ENCODE measurements around the gene GBF1. TPM values are rescaled to one million over a fixed set of nuclear protein-coding genes. Genes with fewer than 3 reads are reported as not detected.

Gene GBF1
- total RNA-seq, 2 experiments from 2014 or later: 28.8 to 30.9 TPM

- Mint-ChIP-seq H3K27me3 (no peaks in the 10 kb centered on the region), H3K9me3 (no peaks in the 10 kb centered on the region), H3K36me3 (ENCODE audit: low read depth) (peaks cover 35% of the 10 kb centered on the region), H3K4me1 (ENCODE audit: low read depth) (no peaks in the 10 kb centered on the region), H3K4me3 (no peak overlapping the region), H3K27ac (no peak overlapping the region)
- peak in 3 of 14 experiments; percentile 26 to 57 (median 48) for DNase-seq
- Histone ChIP-seq H3K27me3 (ENCODE audit: control insufficient read depth in 1 of 2, insufficient read depth in 2 of 2, low read length in 2 of 2) (no peaks in the 10 kb centered on the region), H3K4me1 (ENCODE audit: insufficient read depth, low read length) (no peaks in the 10 kb centered on the region), H3K36me3 (ENCODE audit: insufficient read depth, low read length) (peaks cover 33% of the 10 kb centered on the region), H3K4me3 (ENCODE audit: low read length) (no peak overlapping the region), H3K27ac (ENCODE audit: low read depth in 1 of 2, low read length in 2 of 2) (no peak overlapping the region), H3K9me3 (ENCODE audit: control insufficient read depth in 1 of 2, insufficient read depth in 1 of 2, low read length in 2 of 2) (no peaks in the 10 kb centered on the region)
- POLR2A ChIA-PET: interaction anchor here (0.9 to 1.3 kb wide), 2 partner anchors 10 to 299 kb away, joined by 3 read pairs; no protein-coding TSS in a partner anchor
- TF ChIP-seq CTCF (IDR thresholded peaks at IDR 0.05): no peak
- CTCF ChIA-PET: interaction anchor here (0.9 to 3.0 kb wide), 8 partner anchors 10 to 200 kb away, joined by 3 to 10 read pairs (median 6); no protein-coding TSS in a partner anchor
- intact Hi-C loops (cut with DNase I, micrococcal nuclease): no loop called here
- ATAC-seq (ENCODE audit: poor library complexity): no peak
Measured at GRCh38 chr10:102384053-102384452, 138.7 kb downstream of the GBF1 start.

GRCh38 chr10:102384606-102385429, 139.5 kb downstream of the GBF1 start:
- Histone ChIP-seq H3K4me1 (ENCODE audit: insufficient read depth, low read length) (no peaks in the 10 kb centered on the region), H3K4me3 (ENCODE audit: low read length) (no peak overlapping the region), H3K36me3 (ENCODE audit: insufficient read depth, low read length) (peaks cover 26% of the 10 kb centered on the region), H3K27ac (ENCODE audit: low read depth in 1 of 2, low read length in 2 of 2) (no peak overlapping the region), H3K27me3 (ENCODE audit: control insufficient read depth in 1 of 2, insufficient read depth in 2 of 2, low read length in 2 of 2) (no peaks in the 10 kb centered on the region), H3K9me3 (ENCODE audit: control insufficient read depth in 1 of 2, insufficient read depth in 1 of 2, low read length in 2 of 2) (no peaks in the 10 kb centered on the region)
- H3K9me3 Mint-ChIP-seq: no peaks in the 10 kb centered on the region
- H3K4me3 Mint-ChIP-seq: no peak overlapping the region
- H3K27ac Mint-ChIP-seq: no peak overlapping the region
- CTCF ChIA-PET: interaction anchor here (0.8 to 3.0 kb wide), 7 partner anchors 9 to 155 kb away, joined by 3 to 10 read pairs (median 8); no protein-coding TSS in a partner anchor
- TF ChIP-seq CTCF (IDR thresholded peaks at IDR 0.05): no peak
- no peaks in the 10 kb centered on the region for H3K4me1 Mint-ChIP-seq (ENCODE audit: low read depth)
- H3K36me3 Mint-ChIP-seq (ENCODE audit: low read depth): peaks cover 28% of the 10 kb centered on the region
- intact Hi-C loops (cut with DNase I, micrococcal nuclease): no loop called here
- no peaks in the 10 kb centered on the region for H3K27me3 Mint-ChIP-seq
- DNase-seq (peak in 1 of 14 experiments; percentile 25), ATAC-seq (ENCODE audit: poor library complexity) (no peak)
- POLR2A ChIA-PET: interaction anchor here (1.9 kb wide), 1 partner anchor 9 kb away, joined by 11 read pairs; no protein-coding TSS in a partner anchor

- H3K4me1 Mint-ChIP-seq (ENCODE audit: low read depth): peaks cover 14% of the 10 kb centered on the region
- H3K4me1 ChIP-seq (ENCODE audit: insufficient read depth, low read length): peaks cover 16% of the 10 kb centered on the region
- no peaks in the 10 kb centered on the region for H3K36me3 ChIP-seq (ENCODE audit: insufficient read depth, low read length)
- H3K27ac ChIP-seq (ENCODE audit: low read depth in 1 of 2, low read length in 2 of 2): no peak overlapping the region
- H3K4me3 ChIP-seq (ENCODE audit: low read length): no peak overlapping the region
- DNase-seq (no peak), ATAC-seq (ENCODE audit: poor library complexity) (no peak)
- intact Hi-C loops (cut with DNase I, micrococcal nuclease): loop anchor here (5.0 to 10.0 kb wide), 3 partner anchors 192 to 355 kb away; partner anchors contain the start of genes TRIM8 (in 1 of the 2) and WBP1L (in 1 of the 2)
- H3K27me3 ChIP-seq (ENCODE audit: control insufficient read depth in 1 of 2, insufficient read depth in 2 of 2, low read length in 2 of 2): no peaks in the 10 kb centered on the region
- no peak for TF ChIP-seq CTCF (IDR thresholded peaks at IDR 0.05)
- POLR2A ChIA-PET: no interaction called here
- no peaks in the 10 kb centered on the region for H3K27me3 Mint-ChIP-seq
- H3K9me3 ChIP-seq (ENCODE audit: control insufficient read depth in 1 of 2, insufficient read depth in 1 of 2, low read length in 2 of 2): no peaks in the 10 kb centered on the region
- no peaks in the 10 kb centered on the region for H3K9me3 Mint-ChIP-seq
- no peak overlapping the region for H3K4me3 Mint-ChIP-seq
- no peak overlapping the region for H3K27ac Mint-ChIP-seq
- CTCF ChIA-PET: interaction anchor here (1.2 to 1.7 kb wide), 3 partner anchors 10 to 89 kb away, joined by 3 to 6 read pairs (median 4); no protein-coding TSS in a partner anchor
- peaks cover 12% of the 10 kb centered on the region for H3K36me3 Mint-ChIP-seq (ENCODE audit: low read depth)
Measured at GRCh38 chr10:102389894-102390293, 144.6 kb downstream of the GBF1 start.
